K562 (cell line): ENCODE results near the gene EXO5. TPM values are rescaled to one million over a fixed set of nuclear protein-coding genes. Genes with fewer than 3 reads are reported as not detected.

Experiments
- CHD7 ChIP-seq: fragments of 200-600 bp; sonication (generic); IDR thresholded peaks from one replicate; pipeline ENCODE4 v1.6.1; 2012; ENCODE audit warnings: mild to moderate bottlenecking, low read depth, low read length, inconsistent platforms
- POLR3A ChIP-seq: IDR thresholded peaks from 2 replicates; pipeline ENCODE4 v1.6.1; 2011; ENCODE audit warnings: borderline replicate concordance, mild to moderate bottlenecking, moderate library complexity; ENCODE audit not compliant: insufficient read length, insufficient read depth; ENCODE audit errors: extremely low read depth
- RERE ChIP-seq: sonication (generic); formaldehyde crosslinking; IDR thresholded peaks from 2 replicates; pipeline ENCODE4 v1.8.0; 2023; ENCODE audit warnings: missing genetic modification reagents, mild to moderate bottlenecking, borderline replicate concordance
- TAF9B ChIP-seq: fragments of 450-650 bp; IDR thresholded peaks from 2 replicates; pipeline ENCODE4 v1.6.1; 2018; ENCODE audit warnings: mild to moderate bottlenecking; ENCODE audit not compliant: partially characterized antibody
- TEAD2 ChIP-seq: fragments of 450-650 bp; IDR thresholded peaks from 2 replicates; pipeline ENCODE4 v1.6.1; 2016; ENCODE audit warnings: missing genetic modification characterization, control low read depth, missing compliant biosample characterization
- ZNF395 ChIP-seq: fragments of 200-800 bp; sonication (Bioruptor generic); IDR thresholded peaks from 2 replicates; pipeline ENCODE4 v1.6.1; 2017; ENCODE audit warnings: missing genetic modification characterization, missing compliant biosample characterization
- ZNF79 ChIP-seq: fragments of 250-450 bp; sonication (Bioruptor Pico); IDR thresholded peaks from 2 replicates; pipeline ENCODE4 v1.4.0; 2020; ENCODE audit warnings: low read depth, mild to moderate bottlenecking, moderate library complexity
- polyA plus RNA-seq, 8 experiments: library from polyadenylated mRNA; depleted of rRNA in 4 of 8; stranded (reverse) in 5 of 8; unstranded in 3 of 8; fragments of >200 nt; fragmentation: Nextera tagmentation in 2 of 8; fragmentation: Illumina TruSeq in 1 of 8; extraction: Ambion mirVana in 2 of 8; extraction: Trizol in 1 of 8; gene quantifications; 2 replicates each; pipeline versions ENCODE4 v1.2.1 to v1.2.3, GENCODE V29; 2011 to 2014; ENCODE audit warnings: inconsistent platforms in 1 of 8, missing spikeins in 1 of 8
- total RNA-seq, 7 experiments: library from RNA; depleted of rRNA in 6 of 7; stranded (reverse); fragments of >200 nt in 6 of 7; fragmentation: Illumina TruSeq in 2 of 7; extraction: Trizol in 2 of 7; gene quantifications; 2 replicates each; pipeline versions ENCODE4 v1.2.1 to v1.2.3, GENCODE V29; 2011 to 2021; ENCODE audit warnings: low replicate concordance in 1 of 7

Gene EXO5
- total and polyA plus RNA-seq, 9 of the 15 experiments (the other 6 are each of a cell fraction or from before 2014, with no cell fraction given) = 1.1 to 4.3 (median 2.8) TPM

GRCh38 chr1:40476924-40477677 lies 31.5 kb upstream of the EXO5 start, which contains the start of gene ZFP69 (continued):
- no peak for TF ChIP-seq CHD7
- no peak for TF ChIP-seq POLR3A
- TF ChIP-seq TEAD2 (tag) = no peak
- no peak for TF ChIP-seq ZNF79 (CRISPR knock-in tag)
- no peak for TF ChIP-seq ZNF395 (CRISPR knock-in tag)
- no peak for TF ChIP-seq RERE (CRISPR knock-in tag)
- TF ChIP-seq TAF9B = no peak
